Fibroblast of lung (primary cell): ENCODE data around the gene ARHGDIA. TPM values are rescaled to one million over a fixed set of nuclear protein-coding genes. Genes with fewer than 3 reads are reported as not detected.

Experiments
- DNase-seq, 2 donors: peaks; one replicate each; pipeline versions ENCODE4 v3.0.0 to v3.0.0-alpha.2; 2010; ENCODE audit warnings: low read depth in 2 of 2
- H2AFZ ChIP-seq: 2 replicates; pipeline ENCODE4 v1.5.1; 2012; ENCODE audit warnings: low read length, control low read depth, inconsistent platforms
- H3K27ac ChIP-seq: 2 replicates; pipeline ENCODE4 v1.5.1; 2011; ENCODE audit warnings: low read length, control low read depth; ENCODE audit not compliant: insufficient read depth
- H3K27me3 ChIP-seq: 2 replicates; pipeline ENCODE4 v1.5.1; 2011; ENCODE audit warnings: mild to moderate bottlenecking, low read length; ENCODE audit not compliant: control insufficient read depth, insufficient read depth
- H3K36me3 ChIP-seq: 2 replicates; pipeline ENCODE4 v1.5.1; 2011; ENCODE audit warnings: low read length; ENCODE audit not compliant: control insufficient read depth, insufficient read depth
- H3K4me1 ChIP-seq: 2 replicates; pipeline ENCODE4 v1.5.1; 2011; ENCODE audit warnings: low read length; ENCODE audit not compliant: control insufficient read depth, insufficient read depth; ENCODE audit errors: extremely low read depth
- H3K4me2 ChIP-seq: 2 replicates; pipeline ENCODE4 v1.5.1; 2011; ENCODE audit warnings: low read length, control low read depth; ENCODE audit not compliant: insufficient read depth; ENCODE audit errors: extremely low read depth
- H3K4me3 ChIP-seq, 4 experiments: fragments of 200-600 bp in 1 of 4; sonication (generic) in 1 of 4; replicated peaks in 1 of 4; 2 replicates each; pipeline ENCODE4 v1.5.1; 2011 to 2016; ENCODE audit warnings: low read length in 4 of 4, low read depth in 3 of 4, mild to moderate bottlenecking in 3 of 4, control low read depth in 2 of 4, inconsistent platforms in 1 of 4, mixed read lengths in 1 of 4; ENCODE audit not compliant: insufficient read depth in 1 of 4; ENCODE audit errors: control extremely low read depth in 1 of 4
- H3K79me2 ChIP-seq: 2 replicates; pipeline ENCODE4 v1.5.1; 2012; ENCODE audit warnings: mild to moderate bottlenecking, low read length, inconsistent platforms; ENCODE audit not compliant: control insufficient read depth, insufficient read depth
- H3K9ac ChIP-seq: 2 replicates; pipeline ENCODE4 v1.5.1; 2011; ENCODE audit warnings: mild to moderate bottlenecking, low read length, control low read depth; ENCODE audit not compliant: insufficient read depth
- H3K9me3 ChIP-seq: 2 replicates; pipeline ENCODE4 v1.5.1; 2012; ENCODE audit warnings: low read depth, low read length; ENCODE audit not compliant: control insufficient read depth, insufficient read depth
- H4K20me1 ChIP-seq: 2 replicates; pipeline ENCODE4 v1.5.1; 2011; ENCODE audit warnings: low read length; ENCODE audit not compliant: control insufficient read depth, insufficient read depth; ENCODE audit errors: extremely low read depth
- CTCF ChIP-seq, 2 donors: IDR thresholded peaks in 1 of 2; conservative IDR thresholded peaks in 1 of 2; 1 replicate in 1 of 2; 2 replicates in 1 of 2; pipeline ENCODE4 v1.5.1; 2011 to 2012; ENCODE audit warnings: low read length in 2 of 2, control low read depth in 1 of 2, inconsistent platforms in 1 of 2, low read depth in 1 of 2, mild to moderate bottlenecking in 1 of 2
- EZH2 ChIP-seq: IDR thresholded peaks from 2 replicates; pipeline ENCODE4 v1.5.1; 2012; ENCODE audit warnings: low read length, control low read depth, mild to moderate bottlenecking; ENCODE audit errors: missing control alignments
- polyA plus RNA-seq, 2 donors: library from polyadenylated mRNA; depleted of rRNA in 1 of 2; stranded (reverse) in 1 of 2; unstranded in 1 of 2; fragments of >200 nt; gene quantifications; 2 replicates each; pipeline ENCODE4 v1.2.1, GENCODE V29; 2011 to 2012; ENCODE audit warnings: missing spikeins in 1 of 2
- total RNA-seq: library from RNA; depleted of rRNA; stranded (reverse); fragments of >200 nt; gene quantifications from 2 replicates; pipeline ENCODE4 v1.2.1, GENCODE V29; 2014

Gene ARHGDIA
- total and polyA plus RNA-seq, 2 donors (not counting 1 experiment from before 2014, with no cell fraction given): 95.0 to 164 TPM

- Histone ChIP-seq H3K4me3 (no peak overlapping the region), H3K9ac (no peak overlapping the region), H3K4me2 (no peak overlapping the region), H2AFZ (no peak overlapping the region), H3K79me2 (peaks cover 4% of the 10 kb centered on the region), H3K4me1 (peaks cover 5% of the 10 kb centered on the region), H3K9me3 (no peaks in the 10 kb centered on the region), H4K20me1 (no peaks in the 10 kb centered on the region), H3K27ac (no peak overlapping the region), H3K27me3 (no peaks in the 10 kb centered on the region), H3K36me3 (peaks cover 29% of the 10 kb centered on the region)
- TF ChIP-seq EZH2: no peak
- no peak for TF ChIP-seq CTCF (conservative IDR thresholded peaks at IDR 0.05 in 1 of 2, IDR thresholded peaks at IDR 0.05 in 1 of 2; ENCODE audit: low read depth in 1 of 2, low read length in 2 of 2)
- no peak for DNase-seq
Measured at GRCh38 chr17:81907219-81908145, 36.3 kb upstream of the ARHGDIA start.

DNA sequence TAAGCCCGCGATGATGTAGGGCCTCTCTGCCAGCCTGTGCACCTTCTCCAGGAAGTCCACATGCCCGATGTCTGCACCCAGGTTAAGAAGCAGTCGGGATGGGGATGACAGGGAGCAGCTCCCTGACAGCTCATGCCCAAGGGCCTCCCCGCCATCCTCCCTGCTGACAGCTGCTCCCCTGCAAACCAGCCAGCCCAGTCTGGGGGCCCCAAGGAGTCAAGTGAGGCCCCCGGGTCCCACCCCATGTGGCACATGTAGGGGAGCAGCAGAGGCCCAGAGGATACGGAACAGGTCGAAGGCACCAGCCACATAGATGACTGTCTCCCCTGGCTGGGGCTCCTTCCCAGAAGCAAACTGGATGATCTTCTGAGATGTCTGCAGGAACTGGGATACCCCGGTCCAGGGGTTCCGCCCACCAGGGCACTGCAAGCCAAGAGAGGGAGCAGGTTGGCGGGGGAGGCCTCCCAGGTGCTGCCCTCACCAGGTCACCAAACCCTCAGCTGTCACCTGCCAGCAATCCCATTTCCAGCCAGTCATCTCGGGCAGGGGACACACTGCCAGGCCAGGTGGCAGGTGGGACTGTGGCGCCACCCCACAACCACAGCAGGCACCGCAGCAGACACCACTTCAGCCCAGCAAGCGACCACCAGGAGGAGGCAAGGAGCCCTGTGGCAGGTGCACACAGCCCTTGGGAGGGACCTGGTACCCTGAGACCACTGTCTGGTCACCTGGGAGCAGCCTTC lies 35.5 kb upstream of the ARHGDIA start:
- no peak overlapping the region for H3K4me3 ChIP-seq
- H2AFZ ChIP-seq: no peak overlapping the region
- H3K9me3 ChIP-seq: no peaks in the 10 kb centered on the region
- H4K20me1 ChIP-seq: no peaks in the 10 kb centered on the region
- no peak for DNase-seq
- H3K9ac ChIP-seq: no peak overlapping the region
- H3K27me3 ChIP-seq: no peaks in the 10 kb centered on the region
- no peak overlapping the region for H3K4me2 ChIP-seq
- H3K79me2 ChIP-seq: peaks cover 4% of the 10 kb centered on the region
- no peak for TF ChIP-seq CTCF (conservative IDR thresholded peaks at IDR 0.05 in 1 of 2, IDR thresholded peaks at IDR 0.05 in 1 of 2; ENCODE audit: low read depth in 1 of 2, low read length in 2 of 2)
- no peak for TF ChIP-seq EZH2
- peaks cover 26% of the 10 kb centered on the region for H3K36me3 ChIP-seq
- peaks cover 5% of the 10 kb centered on the region for H3K4me1 ChIP-seq
- H3K27ac ChIP-seq: no peak overlapping the region

GRCh38 chr17:81905993-81906392 lies 34.9 kb upstream of the ARHGDIA start:
- H3K4me2 ChIP-seq: no peak overlapping the region
- no peak overlapping the region for H2AFZ ChIP-seq
- no peak for DNase-seq
- H3K9me3 ChIP-seq: no peaks in the 10 kb centered on the region
- no peak overlapping the region for H3K27ac ChIP-seq
- no peaks in the 10 kb centered on the region for H4K20me1 ChIP-seq
- H3K79me2 ChIP-seq: peaks cover 4% of the 10 kb centered on the region
- H3K36me3 ChIP-seq: peaks cover 26% of the 10 kb centered on the region
- no peaks in the 10 kb centered on the region for H3K27me3 ChIP-seq
- H3K4me1 ChIP-seq: peaks cover 5% of the 10 kb centered on the region
- TF ChIP-seq EZH2: no peak
- no peak for TF ChIP-seq CTCF (conservative IDR thresholded peaks at IDR 0.05 in 1 of 2, IDR thresholded peaks at IDR 0.05 in 1 of 2; ENCODE audit: low read depth in 1 of 2, low read length in 2 of 2)
- H3K9ac ChIP-seq: no peak overlapping the region
- H3K4me3 ChIP-seq: no peak overlapping the region
